Activated CD4-positive, alpha-beta T cell treated with anti-CD3 and anti-CD28 coated beads for 36 hours (primary cell): ENCODE data around the gene DUSP3. TPM values are rescaled to one million over a fixed set of nuclear protein-coding genes. Genes with fewer than 3 reads are reported as not detected.

Experiments used
- total RNA-seq, 2 experiments: library from RNA; stranded (reverse); gene quantifications; one replicate each; pipeline ENCODE4 v1.2.3, GENCODE V29; 2021

The DUSP3 gene
- total RNA-seq, 2 experiments from 2014 or later, result 23.4 to 24.8 TPM

Other genes starting within 250 kb of the DUSP3 start
- 1 to 10 TPM; 2.9 to 3.3 TPM for gene ETV4, start 232.6 kb downstream of the DUSP3 start, total RNA-seq
- under 1 TPM; 0.34 to 0.65 TPM for gene MEOX1, start 117.1 kb downstream of the DUSP3 start, total RNA-seq
- gene SOST, start 20.2 kb downstream of the DUSP3 start, total RNA-seq, result not detected
- gene CFAP97D1, start 1.5 kb upstream of the DUSP3 start, total RNA-seq, result not detected
- gene MPP3, start 54.2 kb upstream of the DUSP3 start, total RNA-seq, result under 1 TPM; 0.37 to 0.41 TPM
- not detected for gene CD300LG, start 68.2 kb upstream of the DUSP3 start, total RNA-seq
- 1 to 10 TPM; 1.2 to 1.3 TPM for gene MPP2, start 128.6 kb upstream of the DUSP3 start, total RNA-seq
- not detected for gene PPY, start 163.5 kb upstream of the DUSP3 start, total RNA-seq
- not detected for gene PYY, start 175.0 kb upstream of the DUSP3 start, total RNA-seq
- 1 to 10 TPM; 1.3 to 1.5 TPM for gene NAGS, start 225.6 kb upstream of the DUSP3 start, total RNA-seq
- 10 to 100 TPM; 17.6 to 22.7 TPM for gene TMEM101, start 236.0 kb upstream of the DUSP3 start, total RNA-seq